Muscle of leg (tissue), 11 donors: ENCODE data around the gene COL4A2. TPM values are rescaled to one million over a fixed set of nuclear protein-coding genes. Genes with fewer than 3 reads are reported as not detected.

Source experiments
- DNase-seq: peaks from one replicate; pipeline ENCODE4 v3.0.0; 2013
- H3K27ac ChIP-seq: one replicate; pipeline ENCODE4 v1.5.1; 2013; ENCODE audit warnings: mild to moderate bottlenecking, low read length, control low read depth
- H3K27me3 ChIP-seq: one replicate; pipeline ENCODE4 v1.6.1; 2013; ENCODE audit warnings: low read length; ENCODE audit not compliant: control insufficient read depth, insufficient read depth
- H3K36me3 ChIP-seq: one replicate; pipeline ENCODE4 v1.6.1; 2013; ENCODE audit warnings: low read length; ENCODE audit not compliant: control insufficient read depth, insufficient read depth
- H3K4me1 ChIP-seq: one replicate; pipeline ENCODE4 v1.6.1; 2013; ENCODE audit warnings: low read length; ENCODE audit not compliant: control insufficient read depth, insufficient read depth
- H3K4me3 ChIP-seq: one replicate; pipeline ENCODE4 v1.5.1; 2013; ENCODE audit warnings: low read length, control low read depth
- H3K9me3 ChIP-seq: replicated peaks from 2 replicates; pipeline ENCODE4 v1.6.1; 2013; ENCODE audit warnings: low read depth, low read length; ENCODE audit not compliant: control insufficient read depth
- WGBS: methylation state at CpG from one replicate; pipeline ENCODE4 v1.1.5; 2013; ENCODE audit warnings: missing lambda C conversion rate; ENCODE audit not compliant: insufficient coverage; 5-methylcytosine and 5-hydroxymethylcytosine counted together
- polyA plus RNA-seq, 8 donors: library from polyadenylated mRNA; unstranded; fragments of 120-200 nt; gene quantifications; one replicate each; pipeline versions ENCODE4 v1.2.1 to v1.2.3, GENCODE V29; 2013; ENCODE audit warnings: inconsistent platforms in 1 of 8, low replicate concordance in 1 of 8; ENCODE audit not compliant: insufficient read length in 8 of 8, insufficient read depth in 1 of 8
- total RNA-seq: library from RNA; stranded (reverse); fragments of 120-200 nt; gene quantifications from one replicate; pipeline ENCODE4 v1.2.4, GENCODE V29; 2013

The COL4A2 gene
- total and polyA plus RNA-seq, 9 donors: 429 to 712 (median 555) TPM

DNA sequence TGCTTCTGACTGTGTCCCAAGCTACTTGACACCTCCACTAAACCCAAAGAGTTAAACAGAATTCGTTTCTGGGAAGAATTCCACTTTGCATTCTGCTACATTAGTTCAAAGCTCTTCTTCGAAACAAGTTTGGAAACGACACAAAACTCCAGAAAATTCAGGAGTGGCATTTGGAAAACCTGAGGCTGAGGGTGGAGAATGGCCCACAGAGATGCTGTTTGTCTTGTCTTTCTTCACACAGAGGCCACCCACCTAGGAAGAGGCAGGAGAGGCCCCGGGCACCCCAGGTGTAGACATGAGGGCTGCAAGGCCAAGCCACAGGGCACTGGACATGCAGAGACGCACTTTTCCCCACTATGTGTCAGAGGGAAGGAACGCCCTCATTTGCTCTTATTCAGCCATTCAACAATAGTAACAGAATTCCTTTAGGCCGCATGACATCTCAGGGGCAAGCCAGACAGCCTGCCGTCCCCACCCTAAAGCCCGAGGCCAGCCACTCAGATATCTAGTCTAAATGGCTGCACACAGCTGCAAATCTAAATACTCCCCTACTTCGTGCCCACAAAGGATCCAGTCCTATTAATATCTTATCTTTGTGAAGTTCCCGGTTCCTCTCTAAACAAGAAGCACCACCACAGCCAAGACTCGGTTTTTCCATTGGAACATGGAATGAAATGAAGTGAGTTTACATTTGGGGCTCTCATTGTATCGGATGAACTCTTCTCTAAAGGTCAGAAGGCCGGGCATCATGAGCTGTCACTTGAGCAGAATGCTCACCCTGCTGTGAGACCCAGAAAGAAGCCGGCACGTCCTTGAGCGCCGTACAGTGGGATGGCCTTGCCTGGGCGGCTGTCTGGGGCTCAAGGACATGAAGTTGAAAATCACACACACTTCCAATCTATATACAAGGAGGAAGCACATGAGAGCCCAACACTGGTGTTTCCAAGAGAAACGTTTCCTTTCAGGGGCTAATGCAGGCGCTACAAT lies 20.0 kb upstream of the COL4A2 start:
- 74% methylated on average over 9 of the region's 21 CpGs for WGBS
- Histone ChIP-seq H3K4me3 (no peak overlapping the region), H3K4me1 (peaks cover 39% of the 10 kb centered on the region), H3K27me3 (no peaks in the 10 kb centered on the region), H3K36me3 (peaks cover 33% of the 10 kb centered on the region), H3K9me3 (no peaks in the 10 kb centered on the region), H3K27ac (peak overlapping the region; percentile 42)
- peak; percentile 63 for DNase-seq

- H3K4me3 ChIP-seq: no peak overlapping the region
- no peaks in the 10 kb centered on the region for H3K9me3 ChIP-seq
- peaks cover 32% of the 10 kb centered on the region for H3K36me3 ChIP-seq
- no peaks in the 10 kb centered on the region for H3K27me3 ChIP-seq
- peaks cover 35% of the 10 kb centered on the region for H3K4me1 ChIP-seq
- 98% methylated on average over 8 of the region's 9 CpGs for WGBS
- DNase-seq: no peak
- no peak overlapping the region for H3K27ac ChIP-seq
Observed at GRCh38 chr13:110289174-110289573, 17.9 kb upstream of the COL4A2 start.

- Histone ChIP-seq H3K4me3 (no peak overlapping the region), H3K9me3 (no peaks in the 10 kb centered on the region), H3K36me3 (peaks cover 32% of the 10 kb centered on the region), H3K27me3 (no peaks in the 10 kb centered on the region), H3K27ac (no peak overlapping the region), H3K4me1 (peaks cover 37% of the 10 kb centered on the region)
- 100% methylated on average over 5 of the region's 11 CpGs for WGBS
- DNase-seq: no peak
Observed at GRCh38 chr13:110289661-110290060, 17.4 kb upstream of the COL4A2 start.

DNA sequence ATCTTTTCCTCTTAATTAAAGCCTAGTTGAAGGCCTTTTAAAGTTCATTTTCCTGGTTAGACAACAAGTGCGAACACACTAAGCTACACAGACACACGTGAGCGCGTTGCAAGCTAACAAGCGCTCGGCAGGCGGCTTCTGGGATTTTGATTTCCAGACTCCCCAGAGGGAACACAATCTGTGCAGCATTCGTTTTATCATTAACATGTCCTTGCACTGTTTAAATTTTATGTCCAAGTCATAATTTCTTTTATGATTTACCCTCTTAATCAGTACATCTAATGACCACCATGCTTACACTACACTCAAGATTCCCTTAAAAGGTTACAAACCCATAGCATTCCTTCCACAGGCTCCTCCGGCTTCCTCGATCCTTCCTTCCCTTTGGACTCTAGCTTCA lies 16.9 kb upstream of the COL4A2 start:
- peaks cover 35% of the 10 kb centered on the region for H3K4me1 ChIP-seq
- H3K9me3 ChIP-seq: no peaks in the 10 kb centered on the region
- H3K36me3 ChIP-seq: peaks cover 32% of the 10 kb centered on the region
- no peak overlapping the region for H3K27ac ChIP-seq
- H3K27me3 ChIP-seq: no peaks in the 10 kb centered on the region
- H3K4me3 ChIP-seq: no peak overlapping the region
- 90% methylated on average over 10 of the region's 10 CpGs for WGBS
- DNase-seq: no peak

DNA sequence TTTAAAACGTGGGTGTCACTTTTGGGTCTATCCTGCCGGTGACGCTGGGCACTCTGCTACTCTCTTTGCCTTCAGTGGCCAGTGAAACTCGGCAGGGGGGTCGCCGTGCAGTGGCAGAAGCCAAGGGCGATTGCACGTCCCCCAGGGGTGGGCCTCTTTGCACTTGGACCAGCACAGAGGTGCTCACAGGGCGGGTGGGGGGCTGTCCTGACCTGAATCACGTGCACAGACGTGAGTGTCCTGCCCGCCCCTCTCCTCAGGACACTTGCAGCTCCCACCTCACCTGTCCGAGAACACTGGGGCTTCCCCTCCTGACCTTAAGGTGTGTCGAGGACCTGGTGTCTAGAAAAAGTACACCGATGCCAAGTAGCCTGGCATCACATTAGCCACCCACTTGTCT lies 16.3 kb upstream of the COL4A2 start:
- peaks cover 40% of the 10 kb centered on the region for H3K4me1 ChIP-seq

DNA sequence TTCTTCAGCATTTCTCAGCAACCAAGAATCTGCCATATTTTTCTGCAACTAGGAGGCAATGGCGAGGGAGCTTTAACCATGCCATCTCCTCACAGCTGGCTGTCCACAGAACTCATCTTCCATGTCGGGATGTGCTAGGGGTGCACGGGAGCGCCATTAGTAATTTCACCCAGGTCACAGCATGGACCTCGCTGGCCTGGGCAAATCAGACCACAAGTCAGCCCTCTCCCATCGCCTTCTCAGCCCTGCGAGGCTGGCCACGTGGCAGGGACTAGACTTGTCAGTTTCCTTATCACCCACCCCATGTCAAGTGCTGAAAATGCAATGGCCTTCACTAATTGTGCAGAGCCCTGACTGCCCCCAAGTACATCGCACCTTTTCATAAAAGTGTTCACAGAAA lies 15.8 kb upstream of the COL4A2 start:
- WGBS: 95% methylated on average over 9 of the region's 9 CpGs
- Histone ChIP-seq H3K27ac (no peak overlapping the region), H3K4me1 (peaks cover 38% of the 10 kb centered on the region)

More for the DNA sequence above, 16.3 kb upstream of the COL4A2 start:
- no peak overlapping the region for H3K4me3 ChIP-seq
- no peak overlapping the region for H3K27ac ChIP-seq
- 81% methylated on average over 15 of the region's 15 CpGs for WGBS
- H3K9me3 ChIP-seq: no peaks in the 10 kb centered on the region
- H3K36me3 ChIP-seq: peaks cover 32% of the 10 kb centered on the region
- no peak for DNase-seq
- H3K27me3 ChIP-seq: no peaks in the 10 kb centered on the region

GRCh38 chr13:110293037-110293436 lies 14.0 kb upstream of the COL4A2 start:
- DNase-seq: no peak
- H3K27me3 ChIP-seq: no peaks in the 10 kb centered on the region
- H3K36me3 ChIP-seq: peaks cover 24% of the 10 kb centered on the region
- no peak overlapping the region for H3K27ac ChIP-seq
- no peak overlapping the region for H3K4me3 ChIP-seq
- H3K4me1 ChIP-seq: peaks cover 25% of the 10 kb centered on the region
- WGBS: 80% methylated on average over 2 of the region's 7 CpGs
- H3K9me3 ChIP-seq: no peaks in the 10 kb centered on the region

More for the DNA sequence above, 15.8 kb upstream of the COL4A2 start:
- Histone ChIP-seq H3K36me3 (peaks cover 32% of the 10 kb centered on the region), H3K9me3 (no peaks in the 10 kb centered on the region), H3K4me3 (no peak overlapping the region), H3K27me3 (no peaks in the 10 kb centered on the region)
- no peak for DNase-seq

DNA sequence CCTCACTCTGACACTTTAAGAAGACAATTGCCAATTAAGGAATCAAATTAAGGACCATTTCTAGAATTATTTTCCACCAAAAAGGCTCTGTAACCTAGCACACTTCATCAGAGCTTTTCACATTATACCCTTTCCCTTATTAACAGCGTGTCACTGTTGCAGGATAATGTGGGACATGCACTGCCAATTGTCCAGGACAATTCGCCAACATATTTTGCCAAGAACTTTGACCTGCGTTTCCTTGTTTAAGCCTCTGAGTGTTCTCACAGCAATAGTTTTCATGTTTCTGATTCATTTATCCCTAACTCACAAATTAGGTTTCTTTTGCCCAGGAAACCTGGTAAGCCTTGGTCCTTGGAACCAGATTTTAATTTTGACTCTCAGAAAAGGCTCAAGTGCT lies 13.4 kb upstream of the COL4A2 start:
- no peak overlapping the region for H3K4me3 ChIP-seq
- H3K27ac ChIP-seq: no peak overlapping the region
- no peak for DNase-seq
- H3K36me3 ChIP-seq: peaks cover 24% of the 10 kb centered on the region
- H3K27me3 ChIP-seq: no peaks in the 10 kb centered on the region
- no peaks in the 10 kb centered on the region for H3K9me3 ChIP-seq
- peaks cover 27% of the 10 kb centered on the region for H3K4me1 ChIP-seq
- 62% methylated on average over 3 of the region's 3 CpGs for WGBS

GRCh38 chr13:110294146-110294545 lies 12.9 kb upstream of the COL4A2 start:
- Histone ChIP-seq H3K36me3 (peaks cover 25% of the 10 kb centered on the region), H3K9me3 (no peaks in the 10 kb centered on the region), H3K4me1 (peaks cover 32% of the 10 kb centered on the region), H3K27me3 (no peaks in the 10 kb centered on the region), H3K27ac (peak overlapping the region; percentile 10), H3K4me3 (no peak overlapping the region)
- WGBS: 100% methylated on average over 1 of the region's 3 CpGs
- no peak for DNase-seq

GRCh38 chr13:110294622-110295021 lies 12.5 kb upstream of the COL4A2 start:
- peak overlapping the region; percentile 10 for H3K27ac ChIP-seq
- H3K4me3 ChIP-seq: no peak overlapping the region
- DNase-seq: no peak
- H3K9me3 ChIP-seq: no peaks in the 10 kb centered on the region
- peaks cover 23% of the 10 kb centered on the region for H3K36me3 ChIP-seq
- H3K4me1 ChIP-seq: peaks cover 37% of the 10 kb centered on the region
- H3K27me3 ChIP-seq: no peaks in the 10 kb centered on the region
